LNCAP (cell line): ENCODE data around the gene PRDM16.

Experiments
- TF ChIP-seq, protein P1 (sequence below): fragments of 450-650 bp; IDR thresholded peaks from 2 replicates; pipeline ENCODE4 v1.5.1; 2017; ENCODE audit warnings: mild to moderate bottlenecking

Gene PRDM16

GRCh38 chr1:3172431-3173380 is 103.7 kb downstream of the PRDM16 start:
- TF ChIP-seq, protein P1, sequence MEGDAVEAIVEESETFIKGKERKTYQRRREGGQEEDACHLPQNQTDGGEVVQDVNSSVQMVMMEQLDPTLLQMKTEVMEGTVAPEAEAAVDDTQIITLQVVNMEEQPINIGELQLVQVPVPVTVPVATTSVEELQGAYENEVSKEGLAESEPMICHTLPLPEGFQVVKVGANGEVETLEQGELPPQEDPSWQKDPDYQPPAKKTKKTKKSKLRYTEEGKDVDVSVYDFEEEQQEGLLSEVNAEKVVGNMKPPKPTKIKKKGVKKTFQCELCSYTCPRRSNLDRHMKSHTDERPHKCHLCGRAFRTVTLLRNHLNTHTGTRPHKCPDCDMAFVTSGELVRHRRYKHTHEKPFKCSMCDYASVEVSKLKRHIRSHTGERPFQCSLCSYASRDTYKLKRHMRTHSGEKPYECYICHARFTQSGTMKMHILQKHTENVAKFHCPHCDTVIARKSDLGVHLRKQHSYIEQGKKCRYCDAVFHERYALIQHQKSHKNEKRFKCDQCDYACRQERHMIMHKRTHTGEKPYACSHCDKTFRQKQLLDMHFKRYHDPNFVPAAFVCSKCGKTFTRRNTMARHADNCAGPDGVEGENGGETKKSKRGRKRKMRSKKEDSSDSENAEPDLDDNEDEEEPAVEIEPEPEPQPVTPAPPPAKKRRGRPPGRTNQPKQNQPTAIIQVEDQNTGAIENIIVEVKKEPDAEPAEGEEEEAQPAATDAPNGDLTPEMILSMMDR, result no peak

DNA sequence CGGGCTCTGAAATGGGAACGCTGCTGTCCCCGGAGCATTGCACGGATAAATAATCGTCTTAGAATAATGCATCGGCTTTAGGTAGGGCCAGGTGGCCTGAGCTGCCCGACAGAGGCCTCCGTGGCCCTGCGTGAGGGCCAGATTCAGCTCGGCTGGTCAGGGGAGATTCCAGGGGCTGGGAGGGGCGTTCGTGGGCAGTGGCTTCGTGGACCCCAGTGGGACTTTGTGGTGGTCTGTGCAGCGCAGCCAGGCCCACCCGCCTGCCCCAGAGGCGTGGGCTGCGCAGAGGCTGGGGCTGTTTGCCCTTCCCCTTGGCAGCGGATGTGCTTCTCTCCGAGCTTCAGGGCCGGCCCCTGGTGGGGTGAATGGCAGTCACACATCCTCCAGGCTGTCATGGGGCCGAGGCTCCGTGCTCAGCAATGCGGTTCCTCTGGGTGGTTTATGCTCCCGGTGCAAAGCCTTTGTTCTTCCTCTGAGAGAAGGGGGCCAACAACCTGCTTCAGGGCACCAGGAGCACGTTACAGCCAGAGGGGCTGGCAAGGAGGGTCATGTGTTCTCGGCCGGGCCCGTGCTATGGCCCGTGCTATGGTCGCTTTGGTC is 104.5 kb downstream of the PRDM16 start:
- TF ChIP-seq, protein P1, result no peak

- TF ChIP-seq, protein P1, result no peak
Measured at GRCh38 chr1:3174487-3175247, 105.7 kb downstream of the PRDM16 start.

DNA sequence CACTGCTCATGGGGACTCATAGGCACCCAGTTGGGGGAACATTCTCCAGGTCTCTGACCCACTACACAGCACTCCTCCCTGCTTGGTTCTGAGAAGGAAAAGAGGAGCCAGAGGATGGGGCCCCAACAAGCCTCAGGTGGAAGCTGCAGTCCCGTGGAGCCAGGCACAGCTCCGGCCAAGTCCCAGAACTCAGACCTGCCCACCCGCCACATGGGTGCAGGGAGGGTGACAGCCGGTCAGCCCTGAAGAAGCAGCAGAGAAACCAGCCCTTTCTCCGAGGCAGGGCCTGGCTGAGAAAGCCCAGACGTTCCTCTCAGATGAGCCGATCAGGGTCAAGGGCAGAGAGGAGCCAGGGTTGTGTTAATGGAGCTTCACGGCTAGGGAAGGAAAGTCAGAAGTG is 106.5 kb downstream of the PRDM16 start:
- TF ChIP-seq, protein P1, result no peak

GRCh38 chr1:3176028-3176427 is 107.0 kb downstream of the PRDM16 start:
- TF ChIP-seq, protein P1, result no peak

GRCh38 chr1:3176820-3177219 is 107.8 kb downstream of the PRDM16 start:
- TF ChIP-seq, protein P1, result no peak

- TF ChIP-seq, protein P1, result no peak
Measured at GRCh38 chr1:3178279-3178678, 109.3 kb downstream of the PRDM16 start.
